ENCODE measurements around the gene SYT8. TPM values are rescaled to one million over a fixed set of nuclear protein-coding genes. Genes with fewer than 3 reads are reported as not detected.

Gene SYT8
- total RNA-seq, 2 donors from 2014 or later: not detected

DNA sequence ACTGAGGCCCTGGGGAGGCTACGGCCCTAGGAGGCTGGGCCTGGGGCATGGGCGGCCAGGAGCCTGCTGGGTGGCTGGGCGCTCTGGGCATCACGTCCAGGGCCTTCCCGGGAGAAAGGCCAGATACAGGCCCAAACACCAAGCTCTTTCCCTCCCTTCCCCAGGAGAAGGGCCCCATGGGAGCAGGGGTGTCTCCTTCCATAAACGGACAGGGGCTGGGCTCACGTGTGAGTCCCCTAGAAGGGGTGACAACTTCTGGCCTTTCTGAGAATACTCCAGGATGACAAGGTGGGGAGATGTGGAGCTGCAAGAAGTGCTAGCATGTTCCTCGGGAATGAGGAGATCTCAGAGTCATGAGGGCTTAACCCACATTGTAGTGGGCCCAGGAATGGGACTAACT, 19.5 kb upstream of the SYT8 start:
- ATAC-seq: no peak
- intact Hi-C loops (cut with DNase I): no loop called here
- DNase-seq: no peak

GRCh38 chr11:1815751-1816150, 19.0 kb upstream of the SYT8 start:
- DNase-seq: no peak
- intact Hi-C loops (cut with DNase I): no loop called here
- no peak for ATAC-seq

DNA sequence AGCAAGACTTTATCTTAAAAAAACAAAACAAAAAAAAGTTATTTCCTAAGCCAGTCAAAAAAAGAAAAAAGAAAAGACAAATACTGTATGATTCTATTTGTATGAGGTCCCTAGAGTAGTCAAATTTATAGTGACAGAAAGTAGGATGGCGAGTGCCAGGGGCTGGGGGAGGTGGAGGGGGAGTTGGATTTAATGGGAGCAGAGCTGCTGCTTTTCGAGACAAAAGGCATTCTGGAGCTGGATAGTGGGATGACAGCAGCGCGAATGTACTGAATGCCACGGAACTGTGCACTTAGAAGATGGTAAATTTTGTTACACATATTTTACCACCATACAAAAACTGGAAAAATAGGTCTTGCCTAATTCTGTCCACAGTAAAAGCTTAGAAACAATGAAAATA, 17.8 kb upstream of the SYT8 start:
- no peak for ATAC-seq
- intact Hi-C loops (cut with DNase I): no loop called here
- no peak for DNase-seq

DNA sequence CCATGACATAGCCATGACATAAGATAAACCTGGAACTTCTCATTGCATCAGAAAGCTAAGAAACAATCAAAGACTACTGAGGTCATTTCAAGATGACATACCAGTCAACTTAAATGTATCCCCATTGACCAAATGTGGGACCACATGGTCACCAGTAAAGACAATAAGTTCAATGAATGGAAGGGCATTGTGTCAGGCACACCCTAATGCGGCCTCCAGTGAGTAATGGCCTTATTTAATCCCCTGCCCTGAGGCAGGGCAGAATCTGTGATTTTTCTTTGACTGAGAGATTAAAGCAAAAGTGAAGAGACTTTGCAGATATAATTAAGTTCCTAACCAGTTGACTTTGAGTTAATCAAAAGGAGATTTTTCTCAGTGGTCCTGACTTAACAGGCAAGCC, 17.3 kb upstream of the SYT8 start:
- ATAC-seq (no peak), DNase-seq (no peak)
- intact Hi-C loops (cut with DNase I): no loop called here

GRCh38 chr11:1819074-1819473, 15.7 kb upstream of the SYT8 start:
- ATAC-seq: no peak
- DNase-seq: no peak
- intact Hi-C loops (cut with DNase I): no loop called here

- intact Hi-C loops (cut with DNase I): no loop called here
Observed at GRCh38 chr11:1820463-1821325, 14.1 kb upstream of the SYT8 start.

DNA sequence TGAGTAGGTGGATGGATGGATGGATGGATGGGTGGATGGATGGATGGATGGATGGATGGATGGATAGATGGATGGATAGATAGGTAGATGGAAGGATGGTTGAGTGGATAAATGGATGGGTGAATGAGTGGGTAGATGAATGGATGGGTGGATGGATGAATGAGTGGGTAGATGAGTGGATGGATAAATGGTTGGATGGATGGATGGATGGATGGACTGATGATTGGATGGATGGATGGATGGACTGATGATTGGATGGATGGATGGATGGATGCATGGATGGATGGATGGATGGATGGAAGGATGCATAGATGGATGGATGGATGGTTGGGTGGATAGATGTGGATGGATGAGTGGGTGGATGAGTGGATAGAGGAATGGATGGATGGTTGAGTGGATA, 13.2 kb upstream of the SYT8 start:
- intact Hi-C loops (cut with DNase I): no loop called here
- DNase-seq (no peak), ATAC-seq (no peak)

More at GRCh38 chr11:1820463-1821325, 14.1 kb upstream of the SYT8 start:
- ATAC-seq (no peak), DNase-seq (no peak)

GRCh38 chr11:1822648-1823375, 12.0 kb upstream of the SYT8 start:
- intact Hi-C loops (cut with DNase I): no loop called here
- no peak for ATAC-seq
- DNase-seq: no peak

DNA sequence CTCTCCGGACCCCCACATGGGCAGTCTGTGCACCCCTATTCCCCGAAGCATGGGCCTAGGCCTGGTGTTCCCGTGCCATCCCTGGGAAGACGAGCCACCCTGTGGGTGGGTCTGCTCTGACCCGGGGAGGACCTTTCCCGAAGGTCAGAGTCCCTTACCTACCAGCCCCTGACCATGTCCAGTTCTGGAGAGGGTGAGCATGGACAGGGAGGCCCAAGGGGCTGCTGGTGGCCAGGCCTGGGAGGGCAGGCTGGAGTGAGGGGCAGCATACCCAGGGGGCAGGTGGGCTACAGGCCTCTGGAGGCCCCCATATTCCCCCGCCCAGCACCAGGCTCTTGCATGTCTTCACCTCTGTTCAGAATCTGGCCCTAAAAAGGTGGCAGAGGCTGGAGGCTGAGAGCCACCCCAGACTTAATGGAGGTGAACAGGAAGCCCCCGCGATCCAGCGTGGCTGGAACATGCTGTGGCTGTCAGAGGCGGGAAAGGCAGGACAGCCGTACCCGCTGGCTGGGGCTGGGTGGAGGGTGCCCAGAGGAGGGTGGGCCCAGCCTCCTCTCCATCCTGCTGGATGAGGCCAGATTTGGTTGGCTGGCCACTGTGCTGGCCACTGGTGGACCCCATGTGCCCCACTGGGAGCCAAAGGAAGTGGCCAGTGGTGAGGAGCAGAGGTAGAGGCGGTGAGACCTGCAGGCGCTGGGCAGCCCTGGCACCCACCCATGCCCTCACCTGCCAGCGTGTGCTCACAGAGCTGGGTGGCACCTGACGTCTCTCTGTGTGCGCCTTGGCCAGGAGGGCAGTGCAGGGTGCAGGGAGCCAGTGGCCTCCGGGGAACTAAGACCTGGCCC, 11.2 kb upstream of the SYT8 start:
- intact Hi-C loops (cut with DNase I): no loop called here

DNA sequence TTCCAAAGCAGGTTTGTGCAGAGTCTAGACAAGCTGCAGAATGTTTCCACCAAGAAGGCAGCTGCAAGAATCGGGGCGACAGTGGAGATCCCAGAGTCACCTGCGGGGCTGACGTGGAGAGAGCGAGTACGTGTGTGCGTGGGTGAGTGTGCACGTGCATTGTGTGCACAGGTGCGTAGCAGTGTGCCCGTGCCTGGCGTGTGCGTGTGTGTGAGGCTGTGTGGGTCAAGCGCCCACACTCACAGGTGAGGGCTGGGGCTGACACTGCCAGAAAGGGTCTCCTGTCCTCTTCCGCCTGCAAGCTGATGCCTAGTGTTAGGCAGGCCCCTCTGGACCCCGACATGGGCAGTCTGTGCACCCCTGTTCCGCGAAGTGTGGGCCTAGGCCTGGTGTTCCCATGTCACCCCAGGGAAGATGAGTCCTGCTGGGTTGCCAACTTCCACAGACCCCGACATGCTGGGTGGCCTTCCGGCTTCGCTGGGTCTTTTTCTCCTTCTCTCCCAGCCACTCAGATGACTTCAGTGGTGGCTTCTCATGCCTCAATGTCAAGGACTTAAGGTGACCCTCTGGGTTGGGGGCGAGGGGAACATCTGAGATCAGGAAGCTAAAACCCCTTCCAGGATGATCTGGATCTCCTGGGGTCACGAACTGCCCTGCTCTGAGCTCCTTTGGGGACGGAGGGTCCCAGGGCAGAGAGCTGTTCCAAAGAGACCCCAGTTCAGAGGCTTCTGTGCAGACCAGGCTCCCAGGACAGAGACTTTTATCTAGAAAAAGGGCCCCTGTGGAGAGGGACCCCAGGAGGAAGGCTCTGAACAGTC, 10.4 kb upstream of the SYT8 start:
- intact Hi-C loops (cut with DNase I): no loop called here
- ATAC-seq (no peak), DNase-seq (no peak)

More for the DNA sequence above, 11.2 kb upstream of the SYT8 start:
- no peak for DNase-seq
- no peak for ATAC-seq

DNA sequence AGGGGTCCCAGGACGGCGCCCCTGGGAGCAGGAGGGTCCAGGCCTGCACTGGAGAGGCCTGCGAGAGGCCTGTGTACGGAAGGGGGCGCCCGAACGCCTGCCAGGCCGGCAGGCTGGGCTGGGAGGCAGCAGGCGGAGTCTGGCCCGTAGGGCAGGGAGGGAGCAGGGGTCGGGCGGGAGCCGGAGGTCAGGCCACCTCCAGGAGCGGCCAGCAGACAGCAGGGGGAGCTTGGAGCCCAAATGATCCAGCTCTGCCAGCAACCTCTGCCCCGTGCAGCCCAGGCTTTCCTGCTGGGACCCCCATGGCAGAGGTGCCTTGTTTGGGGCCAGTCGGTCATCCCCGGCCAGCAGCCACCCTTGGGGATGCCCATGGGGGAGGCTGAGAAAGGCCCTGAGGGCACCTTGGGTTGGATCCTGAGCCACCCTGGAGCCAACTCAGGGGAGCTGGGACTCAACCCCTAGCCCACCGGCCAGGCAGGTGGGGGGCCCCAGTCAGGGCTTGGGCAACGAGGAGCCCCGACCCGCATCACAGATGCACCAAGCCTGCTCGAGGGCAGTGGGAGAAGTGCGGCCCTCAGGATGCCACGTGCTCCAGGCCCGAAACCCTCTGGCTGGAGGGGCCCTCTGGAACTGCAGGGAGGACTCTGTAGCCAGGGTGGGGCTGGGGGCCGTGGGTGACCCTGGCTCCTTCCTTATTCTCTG, 9.6 kb upstream of the SYT8 start:
- DNase-seq (no peak), ATAC-seq (peak in 1 of 2 donors; percentile 29)
- intact Hi-C loops (cut with DNase I): no loop called here

DNA sequence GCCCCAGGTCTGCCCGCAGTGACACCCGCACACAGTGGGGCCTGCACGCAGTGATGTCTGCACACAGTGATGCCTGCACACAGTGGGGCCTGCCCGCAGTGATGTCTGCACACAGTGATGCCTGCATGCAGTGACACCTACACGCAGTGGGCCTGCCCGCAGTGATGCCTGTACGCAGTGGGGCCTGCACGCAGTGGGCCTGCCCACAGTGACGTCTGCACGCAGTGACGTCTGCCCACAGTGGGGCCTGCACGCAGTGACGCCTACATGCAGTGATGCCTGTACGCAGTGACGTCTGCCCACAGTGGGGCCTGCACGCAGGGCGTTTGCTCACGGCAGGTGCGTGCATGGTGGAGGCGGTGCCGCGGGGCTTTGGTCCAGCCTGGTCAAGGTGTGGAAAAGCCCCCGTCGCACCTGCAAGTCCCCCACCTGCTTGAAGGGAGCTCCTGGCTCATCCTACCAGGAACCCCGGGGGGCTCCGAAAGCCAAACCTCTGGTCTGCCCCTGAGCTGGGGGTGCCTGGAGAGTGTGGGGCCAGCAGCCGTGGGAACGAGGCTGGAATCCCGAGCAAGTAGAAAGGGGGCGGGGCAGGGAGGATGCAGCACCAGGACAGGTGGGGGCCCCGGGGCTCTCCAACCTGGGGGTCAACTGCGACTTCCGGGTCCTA, 8.9 kb upstream of the SYT8 start:
- intact Hi-C loops (cut with DNase I): no loop called here
- ATAC-seq (no peak), DNase-seq (no peak)

DNA sequence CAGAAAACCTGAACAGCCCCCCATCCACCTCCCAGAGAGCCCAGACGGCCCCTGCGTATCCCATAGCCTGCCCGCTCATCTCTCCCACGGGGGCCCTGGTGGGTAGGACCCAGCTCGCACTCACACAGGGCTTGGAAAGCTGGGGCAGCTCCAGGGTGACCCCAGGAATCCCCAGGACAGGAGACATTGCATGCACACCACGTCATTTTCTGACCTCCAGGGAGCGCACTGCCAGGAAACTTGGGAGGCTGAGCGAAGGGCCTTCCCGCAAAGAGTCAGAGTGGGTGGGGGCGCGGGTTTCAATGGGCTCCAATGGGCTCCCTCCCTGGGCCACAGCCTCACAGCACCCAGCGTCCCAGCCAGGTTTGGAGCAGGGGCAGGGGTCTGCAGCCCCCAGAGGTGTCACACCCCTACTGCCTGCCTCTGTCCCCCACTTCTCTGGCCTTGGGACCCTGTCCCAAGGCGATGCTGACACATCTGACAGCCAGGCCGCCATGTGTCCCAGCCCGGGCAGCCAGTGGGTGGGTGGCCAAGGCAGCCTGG, 8.2 kb upstream of the SYT8 start:
- DNase-seq (no peak), ATAC-seq (peak in 1 of 2 donors; percentile 38)
- intact Hi-C loops (cut with DNase I): no loop called here

DNA sequence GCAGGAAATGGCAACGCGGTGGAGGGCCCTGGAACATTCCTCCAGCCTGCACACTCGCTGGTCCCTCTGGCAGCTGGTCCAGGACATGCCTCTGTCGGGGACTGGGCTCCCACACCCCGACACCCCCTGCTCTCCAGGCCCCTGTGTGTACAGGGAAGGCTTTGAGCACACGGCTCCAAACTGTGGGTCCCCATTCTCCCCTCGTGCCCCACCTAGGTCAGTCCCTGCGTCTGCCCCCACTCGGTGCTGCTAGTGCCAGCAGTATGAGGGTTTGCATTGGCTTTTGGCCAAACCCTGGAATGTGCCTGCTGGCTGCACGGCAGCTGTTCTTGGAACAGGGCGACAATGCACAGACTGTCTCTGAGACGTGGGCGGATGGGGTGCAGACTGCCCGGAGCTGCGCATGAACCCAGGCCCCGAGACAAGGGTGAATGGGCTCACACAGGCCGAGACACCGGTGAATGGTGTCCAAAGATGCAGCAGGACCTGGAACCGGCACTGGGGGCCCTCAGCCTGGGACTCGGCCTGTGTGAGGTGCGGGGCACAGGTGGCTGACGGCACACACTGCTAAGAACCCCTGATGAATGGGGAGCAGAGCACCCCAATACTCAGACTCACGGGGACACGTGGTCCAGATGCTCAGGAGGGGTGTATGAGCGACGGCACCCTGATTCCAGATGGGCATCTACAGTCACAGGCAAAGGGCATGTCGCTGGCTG, 7.5 kb upstream of the SYT8 start:
- DNase-seq: peak; percentile 64
- intact Hi-C loops (cut with DNase I): no loop called here
- peak; percentile 62 for ATAC-seq

DNA sequence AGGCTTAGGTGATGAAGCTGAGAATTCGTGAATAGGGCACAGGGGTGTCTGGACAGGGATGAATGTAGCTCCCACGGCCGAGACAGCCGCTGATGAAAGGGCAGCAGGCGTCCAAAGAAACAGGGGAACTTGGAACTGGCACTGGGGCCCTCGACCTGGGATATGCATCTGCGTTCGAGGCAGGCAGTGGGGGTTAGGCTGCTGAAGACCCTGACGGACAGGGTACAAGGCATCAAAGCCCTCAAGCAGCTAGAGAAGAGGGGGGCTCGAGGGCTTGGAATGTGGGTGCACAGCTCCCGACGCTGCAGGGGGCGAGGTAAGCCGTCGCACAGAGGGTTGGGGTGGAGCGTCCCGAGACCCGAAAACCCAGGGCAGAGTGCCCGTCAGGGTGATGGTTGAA, 6.9 kb upstream of the SYT8 start:
- intact Hi-C loops (cut with DNase I): no loop called here
- DNase-seq (no peak), ATAC-seq (no peak)

DNA sequence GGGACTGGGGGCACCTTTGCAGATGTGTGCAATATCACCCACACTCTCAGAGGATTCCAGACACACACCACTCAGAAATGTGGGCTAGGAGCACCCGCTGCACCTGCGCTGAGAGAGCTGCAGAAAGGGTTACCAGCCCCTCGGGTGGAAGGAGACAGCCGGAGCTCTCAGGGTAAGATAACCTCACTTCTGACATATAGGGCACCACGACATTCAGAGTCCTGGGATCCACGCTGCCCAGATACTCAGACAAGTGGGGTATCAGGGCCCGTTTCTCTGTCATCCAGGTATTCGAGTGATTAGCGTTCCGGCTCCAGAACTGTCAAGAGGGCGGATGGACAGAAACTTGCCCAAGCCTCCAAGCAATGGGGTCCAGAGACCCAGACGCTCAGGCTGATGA, 6.2 kb upstream of the SYT8 start:
- ATAC-seq: no peak
- no peak for DNase-seq
- intact Hi-C loops (cut with DNase I): no loop called here
